Nephron progenitor cell (in vitro differentiated cells): Measurements from ENCODE around the gene BLOC1S4.
"Not testable (repeated sequence)": the region's sequence is repeated elsewhere in the genome, so short reads cannot be mapped to it uniquely, and the experiment has no call there.

Experiments
- DNase-seq: peaks from one replicate; pipeline ENCODE4 v3.0.0; 2021
- H3K27ac Mint-ChIP-seq: 2 replicates; pipeline ENCODE4 v1.8.0; 2021; ENCODE audit warnings: mild to moderate bottlenecking, moderate library complexity, mixed read lengths
- H3K27me3 Mint-ChIP-seq: 2 replicates; pipeline ENCODE4 v1.8.0; 2021; ENCODE audit warnings: mild to moderate bottlenecking, low read depth, mixed read lengths; ENCODE audit not compliant: poor library complexity
- H3K36me3 Mint-ChIP-seq: 2 replicates; pipeline ENCODE4 v1.8.0; 2021; ENCODE audit warnings: low read depth, mixed read lengths
- H3K4me1 Mint-ChIP-seq: 2 replicates; pipeline ENCODE4 v1.8.0; 2021; ENCODE audit warnings: mixed read lengths
- H3K4me3 Mint-ChIP-seq: 2 replicates; pipeline ENCODE4 v1.8.0; 2021; ENCODE audit warnings: mild to moderate bottlenecking, moderate library complexity, mixed read lengths
- H3K9me3 Mint-ChIP-seq: 2 replicates; pipeline ENCODE4 v1.8.0; 2021; ENCODE audit warnings: mild to moderate bottlenecking, moderate library complexity, mixed read lengths
- TF ChIP-seq, protein P1 (sequence below): fragments of 200-600 bp; sonication (generic); IDR thresholded peaks from 2 replicates; pipeline ENCODE4 v1.5.0; 2021; ENCODE audit warnings: antibody characterized with exemption

Gene BLOC1S4

DNA sequence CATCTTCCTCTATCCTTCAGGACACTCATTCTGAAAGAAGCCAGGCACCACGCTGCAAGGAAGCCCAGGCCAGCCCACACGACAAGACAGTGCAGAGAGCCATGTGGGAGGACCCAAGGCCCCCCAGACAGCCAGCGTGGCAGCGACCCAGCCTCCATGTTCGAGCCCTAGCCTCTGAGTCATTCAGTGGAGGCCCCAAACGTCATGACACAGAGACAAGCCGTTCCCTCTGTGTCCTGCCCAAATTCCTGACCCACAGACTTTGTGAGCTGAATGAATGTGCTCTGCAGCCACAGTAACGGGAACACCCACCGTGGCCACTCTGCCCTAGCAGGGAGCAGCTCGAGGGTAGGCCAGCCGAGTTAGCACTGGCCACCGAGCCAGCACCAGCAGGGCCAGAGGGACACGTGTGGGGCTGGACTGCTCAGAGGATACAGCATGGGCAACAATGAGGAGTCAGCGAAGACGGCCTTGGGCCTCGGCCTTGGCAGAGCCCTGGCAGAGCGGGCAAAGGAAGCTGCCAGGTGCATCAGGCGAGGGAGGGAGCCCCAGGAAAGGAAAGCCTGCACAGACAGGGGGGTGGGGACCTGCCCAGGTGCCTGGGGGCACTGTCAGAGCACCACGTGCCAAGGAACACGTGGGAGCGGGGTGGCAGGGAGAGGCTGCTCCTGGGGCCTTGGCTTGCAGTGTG lies 8.6 kb downstream of the BLOC1S4 start:
- Mint-ChIP-seq H3K9me3 (no peaks in the 10 kb centered on the region), H3K27me3 (no peaks in the 10 kb centered on the region), H3K4me1 (peaks cover 30% of the 10 kb centered on the region), H3K27ac (peak overlapping the region; percentile 29), H3K36me3 (no peaks in the 10 kb centered on the region), H3K4me3 (no peak overlapping the region)
- TF ChIP-seq, protein P1, sequence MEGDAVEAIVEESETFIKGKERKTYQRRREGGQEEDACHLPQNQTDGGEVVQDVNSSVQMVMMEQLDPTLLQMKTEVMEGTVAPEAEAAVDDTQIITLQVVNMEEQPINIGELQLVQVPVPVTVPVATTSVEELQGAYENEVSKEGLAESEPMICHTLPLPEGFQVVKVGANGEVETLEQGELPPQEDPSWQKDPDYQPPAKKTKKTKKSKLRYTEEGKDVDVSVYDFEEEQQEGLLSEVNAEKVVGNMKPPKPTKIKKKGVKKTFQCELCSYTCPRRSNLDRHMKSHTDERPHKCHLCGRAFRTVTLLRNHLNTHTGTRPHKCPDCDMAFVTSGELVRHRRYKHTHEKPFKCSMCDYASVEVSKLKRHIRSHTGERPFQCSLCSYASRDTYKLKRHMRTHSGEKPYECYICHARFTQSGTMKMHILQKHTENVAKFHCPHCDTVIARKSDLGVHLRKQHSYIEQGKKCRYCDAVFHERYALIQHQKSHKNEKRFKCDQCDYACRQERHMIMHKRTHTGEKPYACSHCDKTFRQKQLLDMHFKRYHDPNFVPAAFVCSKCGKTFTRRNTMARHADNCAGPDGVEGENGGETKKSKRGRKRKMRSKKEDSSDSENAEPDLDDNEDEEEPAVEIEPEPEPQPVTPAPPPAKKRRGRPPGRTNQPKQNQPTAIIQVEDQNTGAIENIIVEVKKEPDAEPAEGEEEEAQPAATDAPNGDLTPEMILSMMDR: no peak
- no peak for DNase-seq

DNA sequence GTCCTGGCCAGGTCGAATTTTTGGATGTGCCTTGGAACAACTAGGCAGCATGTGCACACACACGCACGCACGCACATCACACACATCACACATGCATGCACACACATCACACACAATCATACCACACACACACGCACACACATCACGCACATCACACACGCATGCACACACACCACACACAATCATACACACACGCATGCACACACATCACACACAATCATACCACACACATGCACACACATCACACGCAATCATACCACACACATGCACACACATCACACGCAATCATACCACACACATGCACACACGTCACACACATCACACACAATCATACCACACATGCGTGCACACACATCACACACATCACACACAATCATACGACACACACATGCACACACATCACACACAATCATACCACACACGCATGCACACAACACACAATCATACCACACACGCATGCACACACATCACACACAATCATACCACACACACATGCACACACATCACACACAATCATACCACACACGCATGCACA lies 9.5 kb downstream of the BLOC1S4 start:
- DNase-seq, H3K36me3 Mint-ChIP-seq, H3K4me3 Mint-ChIP-seq: not testable (repeated sequence)

DNA sequence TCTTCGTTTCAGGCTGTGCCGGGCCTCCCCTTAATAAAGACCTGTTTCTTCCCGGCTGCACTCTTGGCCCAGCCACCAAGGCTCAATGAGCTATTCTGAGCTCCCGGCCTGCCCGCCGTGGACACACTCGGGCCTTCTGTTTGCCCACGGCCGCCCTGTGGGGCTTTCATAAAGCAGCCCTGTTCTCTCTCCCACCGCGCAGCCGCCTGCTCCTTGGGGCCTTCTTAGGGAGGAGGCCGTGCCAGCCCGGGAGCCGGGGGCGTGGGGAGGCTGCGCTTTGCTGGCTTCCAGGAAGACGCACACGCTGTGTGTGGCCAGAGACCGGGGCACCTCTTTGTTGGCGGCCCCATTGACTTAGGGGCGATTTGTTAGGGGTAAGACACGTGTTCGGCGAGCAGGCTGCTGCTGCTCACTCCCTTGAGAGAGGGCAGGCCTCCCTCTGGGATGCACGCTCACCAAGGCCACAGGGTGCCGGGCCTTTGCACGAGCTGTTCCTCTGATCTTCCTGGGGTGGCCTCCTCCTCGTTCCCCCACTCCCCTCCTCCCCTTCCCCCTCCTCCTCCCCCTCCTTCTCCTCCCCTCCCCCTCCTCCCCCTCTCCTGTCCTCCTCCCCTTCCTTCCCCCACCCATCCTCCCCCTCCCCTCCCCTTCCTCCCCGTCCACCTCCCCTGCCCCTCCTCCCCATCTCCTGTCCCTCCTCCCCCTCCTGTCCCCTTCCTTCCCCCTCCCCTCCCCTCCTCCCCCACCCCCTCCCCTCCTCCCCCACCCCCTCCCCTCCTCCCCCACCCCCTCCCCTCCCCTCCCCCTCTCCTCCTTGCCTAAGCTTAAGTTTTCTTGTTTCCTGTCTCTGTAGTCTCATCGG lies 11.3 kb downstream of the BLOC1S4 start:
- no peak overlapping the region for H3K27ac Mint-ChIP-seq
- no peaks in the 10 kb centered on the region for H3K36me3 Mint-ChIP-seq
- H3K4me3 Mint-ChIP-seq: no peak overlapping the region
- DNase-seq: peak; percentile 57
- H3K4me1 Mint-ChIP-seq: peaks cover 31% of the 10 kb centered on the region
- H3K27me3 Mint-ChIP-seq: peaks cover 4% of the 10 kb centered on the region
- no peaks in the 10 kb centered on the region for H3K9me3 Mint-ChIP-seq
- TF ChIP-seq, protein P1: no peak

More for the DNA sequence above, 9.5 kb downstream of the BLOC1S4 start:
- not testable (repeated sequence) for H3K27me3 Mint-ChIP-seq, H3K27ac Mint-ChIP-seq, H3K9me3 Mint-ChIP-seq
- peaks cover 26% of the 10 kb centered on the region for H3K4me1 Mint-ChIP-seq

DNA sequence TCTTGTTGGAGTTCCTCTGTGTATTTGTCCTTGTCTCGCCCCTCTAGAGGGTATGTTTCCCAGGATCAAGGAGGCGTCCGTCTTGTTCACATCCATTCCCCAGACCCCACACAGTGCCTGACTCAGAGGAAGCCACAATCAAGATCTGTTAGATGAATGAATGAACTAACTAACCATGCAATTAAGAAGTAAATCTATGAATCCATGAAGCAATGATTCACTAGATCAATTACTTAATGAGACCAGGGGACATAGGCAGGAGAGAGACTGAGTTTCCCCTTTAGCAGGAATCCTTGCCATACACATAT lies 11.9 kb downstream of the BLOC1S4 start:
- TF ChIP-seq, protein P1: no peak
- Mint-ChIP-seq H3K4me3 (no peak overlapping the region), H3K36me3 (no peaks in the 10 kb centered on the region), H3K9me3 (no peaks in the 10 kb centered on the region), H3K27me3 (peaks cover 4% of the 10 kb centered on the region), H3K4me1 (peaks cover 31% of the 10 kb centered on the region), H3K27ac (no peak overlapping the region)
- no peak for DNase-seq

DNA sequence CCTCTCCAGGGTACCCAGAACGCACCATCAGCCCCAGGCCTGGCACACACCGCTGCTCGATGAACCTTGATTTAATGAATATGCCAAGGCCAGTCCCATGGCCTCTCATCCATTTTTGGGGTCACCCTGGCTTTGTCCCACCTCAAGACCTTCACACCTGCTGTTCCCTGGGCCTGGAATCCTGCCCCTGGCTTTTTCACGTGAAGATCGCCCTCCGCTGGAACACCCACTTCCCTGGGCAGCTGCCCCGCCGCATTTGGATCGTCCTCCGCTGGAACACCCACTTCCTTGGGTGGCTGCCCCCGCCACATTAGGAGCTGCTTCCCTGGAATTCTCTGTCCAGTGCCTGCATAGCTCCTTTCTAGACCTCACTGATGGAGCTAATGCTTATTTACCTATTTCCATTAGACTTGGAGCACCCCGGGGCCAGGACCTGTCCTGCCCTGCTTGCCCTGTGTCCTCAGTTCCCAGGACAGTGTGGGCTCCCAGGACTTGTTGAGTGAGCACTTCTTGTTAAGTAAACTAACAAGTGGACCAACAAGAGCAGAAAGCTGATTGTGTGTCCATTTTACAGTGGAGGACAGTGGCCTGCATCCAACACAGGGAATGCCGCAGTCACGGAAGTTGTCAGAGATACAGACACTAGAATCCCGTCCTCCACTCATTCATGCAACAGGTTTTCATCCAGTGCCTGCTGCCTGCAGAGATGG lies 12.5 kb downstream of the BLOC1S4 start:
- Mint-ChIP-seq H3K4me3 (no peak overlapping the region), H3K27me3 (peaks cover 4% of the 10 kb centered on the region), H3K4me1 (peaks cover 32% of the 10 kb centered on the region), H3K36me3 (no peaks in the 10 kb centered on the region), H3K9me3 (no peaks in the 10 kb centered on the region), H3K27ac (no peak overlapping the region)
- no peak for DNase-seq
- TF ChIP-seq, protein P1: no peak
